AG09309 (cell line): ENCODE results near the gene ZNF79.

ENCODE experiments used
- DNase-seq: peaks from one replicate; pipeline ENCODE4 v3.0.0-alpha.2; 2010; ENCODE audit warnings: low read depth
- H3K4me3 ChIP-seq: 2 replicates; pipeline ENCODE4 v1.5.1; 2011; ENCODE audit warnings: mild to moderate bottlenecking, low read depth, low read length, moderate library complexity; ENCODE audit not compliant: control insufficient read depth
- CTCF ChIP-seq: IDR thresholded peaks from 2 replicates; pipeline ENCODE4 v1.5.1; 2011; ENCODE audit warnings: mild to moderate bottlenecking, low read depth, low read length, inconsistent platforms; ENCODE audit not compliant: insufficient read depth, control insufficient read depth; ENCODE audit errors: missing control alignments

The ZNF79 gene

GRCh38 chr9:127398275-127398647 lies 25.9 kb upstream of the ZNF79 start:
- peak overlapping the region; percentile 59 for H3K4me3 ChIP-seq
- TF ChIP-seq CTCF = no peak
- DNase-seq = no peak

- DNase-seq = no peak
- H3K4me3 ChIP-seq = no peak overlapping the region
- no peak for TF ChIP-seq CTCF
Observed at GRCh38 chr9:127398715-127399400, 25.3 kb upstream of the ZNF79 start.

DNA sequence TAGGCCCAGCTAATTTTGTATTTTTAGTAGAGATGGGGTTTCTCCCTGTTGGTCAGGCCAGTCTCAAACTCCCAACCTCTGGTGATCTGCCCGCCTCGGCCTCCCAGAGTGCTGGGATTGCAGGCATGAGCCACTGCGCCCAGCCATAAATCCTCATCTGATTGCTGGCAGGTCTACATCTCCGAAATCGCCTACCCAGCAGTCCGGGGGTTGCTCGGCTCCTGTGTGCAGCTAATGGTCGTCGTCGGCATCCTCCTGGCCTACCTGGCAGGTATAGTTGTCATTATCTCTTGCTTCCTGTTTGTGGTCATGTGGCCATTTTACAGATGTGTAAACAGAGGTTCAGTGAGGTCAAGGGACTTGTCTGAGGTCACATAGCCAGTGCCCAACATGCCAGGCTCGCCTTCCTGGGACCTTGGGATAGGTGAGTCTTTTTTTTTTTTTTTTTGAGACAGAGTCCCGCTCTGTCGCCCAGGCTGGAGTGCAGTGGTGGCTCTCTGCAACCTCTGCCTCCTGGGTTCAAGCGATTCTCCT lies 24.4 kb upstream of the ZNF79 start:
- DNase-seq = no peak
- no peak overlapping the region for H3K4me3 ChIP-seq
- TF ChIP-seq CTCF = no peak

DNA sequence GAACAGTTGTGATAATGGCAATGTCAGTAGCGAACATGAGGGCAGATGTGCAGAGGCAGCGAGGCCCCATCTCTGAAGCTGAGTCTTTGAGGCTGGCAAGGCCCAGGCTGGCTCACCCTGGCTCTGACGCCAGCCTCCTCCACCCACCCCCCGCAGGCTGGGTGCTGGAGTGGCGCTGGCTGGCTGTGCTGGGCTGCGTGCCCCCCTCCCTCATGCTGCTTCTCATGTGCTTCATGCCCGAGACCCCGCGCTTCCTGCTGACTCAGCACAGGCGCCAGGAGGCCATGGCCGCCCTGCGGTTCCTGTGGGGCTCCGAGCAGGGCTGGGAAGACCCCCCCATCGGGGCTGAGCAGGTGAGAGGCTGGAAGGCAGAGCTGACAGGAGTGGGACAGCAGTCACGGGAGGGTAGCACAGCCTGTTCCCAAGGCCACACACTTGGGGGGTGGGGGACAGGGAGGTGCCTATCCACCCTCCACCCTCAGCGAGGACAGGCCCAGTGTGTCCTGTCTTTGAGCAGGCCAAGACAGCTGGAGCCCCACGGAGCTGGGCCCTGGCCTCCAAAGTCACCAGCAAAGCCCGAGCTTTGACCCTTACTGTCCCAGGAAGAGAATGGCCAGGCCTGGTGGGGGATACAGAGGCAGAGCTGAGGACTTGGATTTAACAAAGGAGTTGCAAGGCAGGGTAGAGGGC lies 21.6 kb upstream of the ZNF79 start:
- TF ChIP-seq CTCF = no peak
- no peak for DNase-seq
- no peak overlapping the region for H3K4me3 ChIP-seq

DNA sequence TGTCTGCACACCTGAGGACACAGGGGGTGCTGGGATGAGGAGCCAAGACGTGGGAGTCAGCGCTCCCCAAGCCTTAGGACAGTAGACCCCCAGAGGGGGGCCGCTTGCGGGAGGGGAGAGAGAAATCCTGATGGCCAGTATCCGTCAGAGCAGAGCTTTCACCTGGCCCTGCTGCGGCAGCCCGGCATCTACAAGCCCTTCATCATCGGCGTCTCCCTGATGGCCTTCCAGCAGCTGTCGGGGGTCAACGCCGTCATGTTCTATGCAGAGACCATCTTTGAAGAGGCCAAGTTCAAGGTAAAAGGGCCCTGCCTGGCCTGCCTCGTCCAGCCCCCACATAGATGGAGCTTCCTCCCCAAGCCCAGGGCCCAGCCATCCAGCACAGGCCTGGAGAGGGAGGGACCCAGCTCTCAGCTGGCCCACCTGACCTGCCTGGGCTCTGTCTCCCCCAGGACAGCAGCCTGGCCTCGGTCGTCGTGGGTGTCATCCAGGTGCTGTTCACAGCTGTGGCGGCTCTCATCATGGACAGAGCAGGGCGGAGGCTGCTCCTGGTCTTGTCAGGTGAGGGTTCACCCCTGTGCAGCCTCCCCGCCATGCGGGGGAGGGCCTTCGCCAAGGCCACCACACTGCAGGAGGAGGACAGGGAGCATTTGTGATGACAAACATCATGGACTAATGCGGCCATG lies 20.5 kb upstream of the ZNF79 start:
- no peak for DNase-seq
- no peak overlapping the region for H3K4me3 ChIP-seq
- no peak for TF ChIP-seq CTCF

- no peak for TF ChIP-seq CTCF
- no peak for DNase-seq
- H3K4me3 ChIP-seq = no peak overlapping the region
Observed at GRCh38 chr9:127404631-127405030, 19.6 kb upstream of the ZNF79 start.
